HEK293 (cell line): ENCODE measurements around the gene PTK7.

Source experiments
- CTCF ChIA-PET: fragments of 350-600 bp; formaldehyde crosslinking; extraction: SDS; loops from one replicate; lab custom pipeline; 2021; ENCODE audit warnings: antibody characterized with exemption; lab: Yijun Ruan, JAX
- POLR2A ChIA-PET: fragments of 300-600 bp; formaldehyde crosslinking; extraction: SDS; loops from one replicate; lab custom pipeline; 2020; ENCODE audit warnings: antibody characterized with exemption, inconsistent platforms; lab: Yijun Ruan, JAX
- H3K27ac ChIP-seq: fragments of 200-500 bp; sonication (Bioruptor generic); 2 replicates; pipeline ENCODE4 v1.5.1; 2014; ENCODE audit warnings: low read depth, low read length, control low read depth, inconsistent platforms; ENCODE audit errors: extremely low read depth
- H3K36me3 ChIP-seq, 2 experiments: fragments of 200-500 bp in 1 of 2; sonication (Bioruptor generic) in 1 of 2; 1 replicate in 1 of 2; 2 replicates in 1 of 2; pipeline ENCODE4 v1.5.1; 2014 to 2017; ENCODE audit warnings: inconsistent platforms in 2 of 2, low read length in 2 of 2; ENCODE audit not compliant: control insufficient read depth in 2 of 2, insufficient read depth in 1 of 2
- H3K4me1 ChIP-seq: fragments of 200-500 bp; sonication (Bioruptor generic); 2 replicates; pipeline ENCODE4 v1.5.1; 2014; ENCODE audit warnings: mild to moderate bottlenecking, low read length, inconsistent platforms; ENCODE audit not compliant: control insufficient read depth, insufficient read depth
- H3K4me3 ChIP-seq: 2 replicates; pipeline ENCODE4 v1.5.1; 2011; ENCODE audit warnings: low read depth, mild to moderate bottlenecking, control low read depth, low read length, moderate library complexity
- H3K9me3 ChIP-seq: fragments of 200-500 bp; sonication (Bioruptor generic); 2 replicates; pipeline ENCODE4 v1.5.1; 2014; ENCODE audit warnings: low read depth, low read length, inconsistent platforms; ENCODE audit not compliant: control insufficient read depth, insufficient read depth
- GFI1B ChIP-seq: fragments of 450-650 bp; formaldehyde crosslinking; IDR thresholded peaks from 2 replicates; pipeline ENCODE4 v1.5.1; 2016; ENCODE audit warnings: missing biosample characterization, missing genetic modification characterization
- GLIS1 ChIP-seq: fragments of 450-650 bp; formaldehyde crosslinking; IDR thresholded peaks from 2 replicates; pipeline ENCODE4 v1.5.1; 2016; ENCODE audit warnings: missing biosample characterization, missing genetic modification characterization
- IKZF3 ChIP-seq: fragments of 450-650 bp; IDR thresholded peaks from 2 replicates; pipeline ENCODE4 v1.5.0; 2018; ENCODE audit warnings: missing biosample characterization, mild to moderate bottlenecking, missing genetic modification characterization, moderate library complexity
- KLF10 ChIP-seq: fragments of 450-650 bp; IDR thresholded peaks from 2 replicates; pipeline ENCODE4 v1.5.1; 2018; ENCODE audit warnings: missing biosample characterization, mild to moderate bottlenecking, missing genetic modification characterization
- PATZ1 ChIP-seq: fragments of 450-650 bp; formaldehyde crosslinking; IDR thresholded peaks from 2 replicates; pipeline ENCODE4 v1.5.1; 2016; ENCODE audit warnings: missing biosample characterization, missing genetic modification characterization
- PRDM10 ChIP-seq: fragments of 450-650 bp; formaldehyde crosslinking; IDR thresholded peaks from 2 replicates; pipeline ENCODE4 v1.5.1; 2016; ENCODE audit warnings: missing biosample characterization, missing genetic modification characterization
- RBAK ChIP-seq: fragments of 450-650 bp; formaldehyde crosslinking; IDR thresholded peaks from 2 replicates; pipeline ENCODE4 v1.5.1; 2016; ENCODE audit warnings: missing biosample characterization, missing genetic modification characterization
- SP3 ChIP-seq: fragments of 450-650 bp; formaldehyde crosslinking; IDR thresholded peaks from 2 replicates; pipeline ENCODE4 v1.5.1; 2016; ENCODE audit warnings: missing biosample characterization, missing genetic modification characterization
- SP7 ChIP-seq: fragments of 450-650 bp; formaldehyde crosslinking; IDR thresholded peaks from 2 replicates; pipeline ENCODE4 v1.5.1; 2016; ENCODE audit warnings: missing biosample characterization, missing genetic modification characterization
- ZBTB49 ChIP-seq: fragments of 450-650 bp; formaldehyde crosslinking; IDR thresholded peaks from 2 replicates; pipeline ENCODE4 v1.5.1; 2016; ENCODE audit warnings: missing biosample characterization, missing genetic modification characterization, low read depth
- ZNF132 ChIP-seq: fragments of 450-650 bp; formaldehyde crosslinking; IDR thresholded peaks from 2 replicates; pipeline ENCODE4 v1.5.1; 2017; ENCODE audit warnings: missing biosample characterization, missing genetic modification characterization, borderline replicate concordance
- ZNF133 ChIP-seq: fragments of 450-650 bp; formaldehyde crosslinking; IDR thresholded peaks from 2 replicates; pipeline ENCODE4 v1.5.1; 2016; ENCODE audit warnings: missing biosample characterization, missing genetic modification characterization
- ZNF184 ChIP-seq: fragments of 450-650 bp; IDR thresholded peaks from 2 replicates; pipeline ENCODE4 v1.5.1; 2018; ENCODE audit warnings: missing biosample characterization, mild to moderate bottlenecking, missing genetic modification characterization
- ZNF2 ChIP-seq: fragments of 450-650 bp; formaldehyde crosslinking; IDR thresholded peaks from 2 replicates; pipeline ENCODE4 v1.5.1; 2016; ENCODE audit warnings: missing biosample characterization, missing genetic modification characterization
- ZNF292 ChIP-seq: fragments of 450-650 bp; formaldehyde crosslinking; IDR thresholded peaks from 2 replicates; pipeline ENCODE4 v1.5.1; 2016; ENCODE audit warnings: low read depth, missing biosample characterization, missing genetic modification characterization, borderline replicate concordance
- ZNF341 ChIP-seq: fragments of 450-650 bp; formaldehyde crosslinking; IDR thresholded peaks from 2 replicates; pipeline ENCODE4; 2016; ENCODE audit warnings: low read depth, missing biosample characterization, missing genetic modification characterization
- ZNF449 ChIP-seq: fragments of 450-650 bp; formaldehyde crosslinking; IDR thresholded peaks from 2 replicates; pipeline ENCODE4 v1.5.1; 2017; ENCODE audit warnings: missing biosample characterization, mild to moderate bottlenecking, missing genetic modification characterization, moderate library complexity
- ZNF623 ChIP-seq: fragments of 450-650 bp; formaldehyde crosslinking; IDR thresholded peaks from 2 replicates; pipeline ENCODE4 v1.5.1; 2016; ENCODE audit warnings: missing biosample characterization, missing genetic modification characterization
- ZSCAN5A ChIP-seq: fragments of 450-650 bp; formaldehyde crosslinking; IDR thresholded peaks from 2 replicates; pipeline ENCODE4 v1.5.1; 2016; ENCODE audit warnings: missing biosample characterization, missing genetic modification characterization
- ZXDB ChIP-seq: fragments of 450-650 bp; formaldehyde crosslinking; IDR thresholded peaks from 2 replicates; pipeline ENCODE4 v1.5.1; 2016; ENCODE audit warnings: missing biosample characterization, missing genetic modification characterization
- TF ChIP-seq, protein P1 (sequence below): fragments of 450-650 bp; IDR thresholded peaks from 2 replicates; pipeline ENCODE4 v1.5.1; 2018; ENCODE audit warnings: missing biosample characterization, mild to moderate bottlenecking, missing genetic modification characterization
- TF ChIP-seq, protein P2 (sequence below): fragments of 450-650 bp; formaldehyde crosslinking; IDR thresholded peaks from 2 replicates; pipeline ENCODE4 v1.5.1; 2016; ENCODE audit warnings: missing biosample characterization, missing genetic modification characterization

Gene PTK7

DNA sequence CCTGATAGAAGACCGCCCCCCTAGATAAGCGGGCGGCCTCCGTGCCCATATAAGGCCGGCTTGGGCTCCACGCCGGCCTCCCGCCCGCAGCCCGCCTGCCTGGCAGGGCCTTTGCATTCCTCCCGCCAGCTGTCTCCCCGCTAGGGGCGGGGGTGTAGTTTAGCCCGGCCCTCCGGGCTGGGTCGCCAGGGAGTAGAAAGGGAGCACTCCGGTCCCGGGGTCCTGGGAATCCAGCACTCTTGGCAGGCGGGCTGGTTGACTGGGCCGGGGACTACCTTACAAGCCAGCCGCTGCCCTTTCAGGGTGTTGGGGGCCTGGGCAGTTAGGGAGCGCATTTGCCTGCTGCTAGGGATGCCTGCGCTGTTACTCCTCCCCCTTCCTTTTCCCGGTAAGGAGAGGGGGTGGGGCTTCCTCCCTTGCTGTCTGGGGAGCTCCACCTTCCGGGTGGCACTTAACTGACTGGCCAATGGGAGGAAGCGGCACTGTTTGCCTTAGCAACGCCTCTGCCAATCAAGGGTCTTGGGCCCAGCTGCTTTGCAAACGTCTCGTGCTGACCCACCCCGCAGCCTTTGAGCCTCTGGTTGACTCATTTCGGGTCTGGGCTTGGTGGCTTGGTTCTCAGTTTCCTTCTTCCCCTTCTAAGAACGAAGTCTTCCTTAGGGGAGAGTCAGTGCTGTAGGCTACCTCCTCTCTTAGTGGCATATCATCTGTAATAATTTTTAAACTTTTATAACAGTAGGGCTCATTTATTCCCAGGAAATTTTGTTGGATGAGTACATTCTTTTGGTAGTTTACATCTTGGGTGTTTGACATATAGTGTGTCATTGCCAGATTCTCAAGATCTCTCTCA, 98.4 kb downstream of the PTK7 start:
- H3K36me3 ChIP-seq, result peaks cover 25 to 51% of the 10 kb centered on the region in 2 experiments
- H3K4me1 ChIP-seq, result peaks cover 15% of the 10 kb centered on the region
- no peaks in the 10 kb centered on the region for H3K9me3 ChIP-seq
- CTCF ChIA-PET, result interaction anchor here (0.5 to 1.4 kb wide), 5 partner anchors 15 to 160 kb away, joined by 3 to 5 read pairs (median 3); no protein-coding TSS in a partner anchor
- H3K27ac ChIP-seq, result peak overlapping the region; percentile 98
- POLR2A ChIA-PET, result interaction anchor here (0.7 to 2.4 kb wide), 17 partner anchors 8 to 428 kb away, joined by 3 to 12 read pairs (median 3); partner anchors contain the start of genes CNPY3, CUL7, CUL9 and DNPH1
- H3K4me3 ChIP-seq, result peak overlapping the region; percentile 43
- TF ChIP-seq, protein P1, sequence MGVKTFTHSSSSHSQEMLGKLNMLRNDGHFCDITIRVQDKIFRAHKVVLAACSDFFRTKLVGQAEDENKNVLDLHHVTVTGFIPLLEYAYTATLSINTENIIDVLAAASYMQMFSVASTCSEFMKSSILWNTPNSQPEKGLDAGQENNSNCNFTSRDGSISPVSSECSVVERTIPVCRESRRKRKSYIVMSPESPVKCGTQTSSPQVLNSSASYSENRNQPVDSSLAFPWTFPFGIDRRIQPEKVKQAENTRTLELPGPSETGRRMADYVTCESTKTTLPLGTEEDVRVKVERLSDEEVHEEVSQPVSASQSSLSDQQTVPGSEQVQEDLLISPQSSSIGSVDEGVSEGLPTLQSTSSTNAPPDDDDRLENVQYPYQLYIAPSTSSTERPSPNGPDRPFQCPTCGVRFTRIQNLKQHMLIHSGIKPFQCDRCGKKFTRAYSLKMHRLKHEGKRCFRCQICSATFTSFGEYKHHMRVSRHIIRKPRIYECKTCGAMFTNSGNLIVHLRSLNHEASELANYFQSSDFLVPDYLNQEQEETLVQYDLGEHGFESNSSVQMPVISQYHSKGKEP (tag by site-specific recombination), result no peak
- peak; percentile 22; the same call in 1 of the 2 replicates for TF ChIP-seq ZNF2 (tag by site-specific recombination)
- no peak for TF ChIP-seq ZNF292 (tag by site-specific recombination)
- peak; percentile 62; the same call in 1 of the 2 replicates for TF ChIP-seq ZNF449 (tag by site-specific recombination)
- no peak for TF ChIP-seq GFI1B (tag by site-specific recombination)
- peak; percentile 96 for TF ChIP-seq PATZ1 (tag by site-specific recombination)
- TF ChIP-seq ZBTB49, result no peak
- TF ChIP-seq, protein P2, sequence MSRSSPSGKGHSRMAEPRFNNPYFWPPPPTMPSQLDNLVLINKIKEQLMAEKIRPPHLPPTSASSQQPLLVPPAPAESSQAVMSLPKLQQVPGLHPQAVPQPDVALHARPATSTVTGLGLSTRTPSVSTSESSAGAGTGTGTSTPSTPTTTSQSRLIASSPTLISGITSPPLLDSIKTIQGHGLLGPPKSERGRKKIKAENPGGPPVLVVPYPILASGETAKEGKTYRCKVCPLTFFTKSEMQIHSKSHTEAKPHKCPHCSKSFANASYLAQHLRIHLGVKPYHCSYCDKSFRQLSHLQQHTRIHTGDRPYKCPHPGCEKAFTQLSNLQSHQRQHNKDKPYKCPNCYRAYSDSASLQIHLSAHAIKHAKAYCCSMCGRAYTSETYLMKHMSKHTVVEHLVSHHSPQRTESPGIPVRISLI (tag by site-specific recombination), result no peak
- no peak for TF ChIP-seq ZSCAN5A (tag by site-specific recombination)
- TF ChIP-seq ZNF132 (tag by site-specific recombination), result no peak
- TF ChIP-seq PRDM10 (tag by site-specific recombination), result peak; percentile 83
- TF ChIP-seq ZNF184 (tag by site-specific recombination), result no peak
- no peak for TF ChIP-seq RBAK
- TF ChIP-seq ZNF133, result no peak
- peak; percentile 19 for TF ChIP-seq ZNF623
- TF ChIP-seq ZXDB (tag by site-specific recombination), result peak; percentile 71; the same call in 1 of the 2 replicates
- TF ChIP-seq IKZF3, result peak; percentile 97
- TF ChIP-seq SP7 (tag by site-specific recombination), result peak; percentile 77
- TF ChIP-seq GLIS1 (tag by site-specific recombination), result 0 out of 2 replicates have a peak, but pooled peaks have one; percentile 31
- TF ChIP-seq SP3, result peak; percentile 91
- TF ChIP-seq ZNF341, result peak; percentile 92
- TF ChIP-seq KLF10 (tag by site-specific recombination), result peak; percentile 85
